Nephron progenitor cell (in vitro differentiated cells): Measurements from ENCODE around the gene TRIP10.

Experiments
- DNase-seq: peaks from one replicate; pipeline ENCODE4 v3.0.0; 2021
- H3K27ac Mint-ChIP-seq: 2 replicates; pipeline ENCODE4 v1.8.0; 2021; ENCODE audit warnings: mild to moderate bottlenecking, moderate library complexity, mixed read lengths
- H3K27me3 Mint-ChIP-seq: 2 replicates; pipeline ENCODE4 v1.8.0; 2021; ENCODE audit warnings: mild to moderate bottlenecking, low read depth, mixed read lengths; ENCODE audit not compliant: poor library complexity
- H3K36me3 Mint-ChIP-seq: 2 replicates; pipeline ENCODE4 v1.8.0; 2021; ENCODE audit warnings: low read depth, mixed read lengths
- H3K4me1 Mint-ChIP-seq: 2 replicates; pipeline ENCODE4 v1.8.0; 2021; ENCODE audit warnings: mixed read lengths
- H3K4me3 Mint-ChIP-seq: 2 replicates; pipeline ENCODE4 v1.8.0; 2021; ENCODE audit warnings: mild to moderate bottlenecking, moderate library complexity, mixed read lengths
- H3K9me3 Mint-ChIP-seq: 2 replicates; pipeline ENCODE4 v1.8.0; 2021; ENCODE audit warnings: mild to moderate bottlenecking, moderate library complexity, mixed read lengths
- TF ChIP-seq, protein P1 (sequence below): fragments of 200-600 bp; sonication (generic); IDR thresholded peaks from 2 replicates; pipeline ENCODE4 v1.5.0; 2021; ENCODE audit warnings: antibody characterized with exemption

Gene TRIP10

DNA sequence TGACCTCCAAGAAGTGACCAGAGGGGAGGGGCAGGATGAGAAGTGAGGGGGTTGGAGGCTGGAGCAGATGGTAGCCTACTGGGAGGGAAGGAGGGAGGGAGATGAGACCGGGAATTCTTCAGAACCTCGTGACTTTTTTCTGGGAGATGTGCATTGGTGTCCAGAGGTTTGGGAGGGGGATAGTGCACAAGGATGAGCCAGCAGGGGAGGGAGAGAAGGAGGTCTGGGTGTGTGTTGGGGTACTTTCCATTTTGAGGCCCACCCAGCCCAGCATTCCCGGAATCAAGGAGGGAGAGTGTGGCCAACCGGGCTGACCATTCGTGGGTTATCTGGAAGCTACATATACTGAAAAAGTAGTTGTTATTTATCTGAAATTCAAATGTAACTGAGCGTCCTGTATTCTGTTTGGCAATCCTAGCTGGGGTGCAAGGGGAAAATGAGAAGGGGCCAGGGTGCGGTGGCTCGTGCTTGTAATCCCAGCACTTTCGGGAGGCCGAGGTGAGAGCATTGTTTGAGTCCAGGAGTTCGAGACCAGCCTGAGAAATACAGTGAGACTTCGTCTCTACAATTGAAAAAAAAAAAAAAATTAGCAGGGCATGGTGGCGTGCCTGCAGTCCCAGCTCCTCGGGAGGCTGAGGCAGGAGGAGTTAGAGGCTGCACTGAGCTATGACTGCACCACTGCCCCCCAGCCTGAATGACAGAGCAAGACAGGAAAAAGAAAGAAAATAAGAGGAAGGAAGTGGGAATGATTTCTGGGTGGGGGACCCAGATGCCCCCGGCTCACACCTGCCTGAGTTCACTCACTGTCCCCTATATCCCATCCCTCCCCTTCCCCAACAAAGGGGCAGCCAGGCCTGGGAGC is 14.6 kb upstream of the TRIP10 start:
- Mint-ChIP-seq H3K4me1 (peaks cover 42% of the 10 kb centered on the region), H3K27me3 (peaks cover 14% of the 10 kb centered on the region), H3K4me3 (no peak overlapping the region), H3K27ac (no peak overlapping the region), H3K9me3 (peaks cover 5% of the 10 kb centered on the region), H3K36me3 (no peaks in the 10 kb centered on the region)
- no peak for DNase-seq
- TF ChIP-seq, protein P1, sequence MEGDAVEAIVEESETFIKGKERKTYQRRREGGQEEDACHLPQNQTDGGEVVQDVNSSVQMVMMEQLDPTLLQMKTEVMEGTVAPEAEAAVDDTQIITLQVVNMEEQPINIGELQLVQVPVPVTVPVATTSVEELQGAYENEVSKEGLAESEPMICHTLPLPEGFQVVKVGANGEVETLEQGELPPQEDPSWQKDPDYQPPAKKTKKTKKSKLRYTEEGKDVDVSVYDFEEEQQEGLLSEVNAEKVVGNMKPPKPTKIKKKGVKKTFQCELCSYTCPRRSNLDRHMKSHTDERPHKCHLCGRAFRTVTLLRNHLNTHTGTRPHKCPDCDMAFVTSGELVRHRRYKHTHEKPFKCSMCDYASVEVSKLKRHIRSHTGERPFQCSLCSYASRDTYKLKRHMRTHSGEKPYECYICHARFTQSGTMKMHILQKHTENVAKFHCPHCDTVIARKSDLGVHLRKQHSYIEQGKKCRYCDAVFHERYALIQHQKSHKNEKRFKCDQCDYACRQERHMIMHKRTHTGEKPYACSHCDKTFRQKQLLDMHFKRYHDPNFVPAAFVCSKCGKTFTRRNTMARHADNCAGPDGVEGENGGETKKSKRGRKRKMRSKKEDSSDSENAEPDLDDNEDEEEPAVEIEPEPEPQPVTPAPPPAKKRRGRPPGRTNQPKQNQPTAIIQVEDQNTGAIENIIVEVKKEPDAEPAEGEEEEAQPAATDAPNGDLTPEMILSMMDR: no peak

DNA sequence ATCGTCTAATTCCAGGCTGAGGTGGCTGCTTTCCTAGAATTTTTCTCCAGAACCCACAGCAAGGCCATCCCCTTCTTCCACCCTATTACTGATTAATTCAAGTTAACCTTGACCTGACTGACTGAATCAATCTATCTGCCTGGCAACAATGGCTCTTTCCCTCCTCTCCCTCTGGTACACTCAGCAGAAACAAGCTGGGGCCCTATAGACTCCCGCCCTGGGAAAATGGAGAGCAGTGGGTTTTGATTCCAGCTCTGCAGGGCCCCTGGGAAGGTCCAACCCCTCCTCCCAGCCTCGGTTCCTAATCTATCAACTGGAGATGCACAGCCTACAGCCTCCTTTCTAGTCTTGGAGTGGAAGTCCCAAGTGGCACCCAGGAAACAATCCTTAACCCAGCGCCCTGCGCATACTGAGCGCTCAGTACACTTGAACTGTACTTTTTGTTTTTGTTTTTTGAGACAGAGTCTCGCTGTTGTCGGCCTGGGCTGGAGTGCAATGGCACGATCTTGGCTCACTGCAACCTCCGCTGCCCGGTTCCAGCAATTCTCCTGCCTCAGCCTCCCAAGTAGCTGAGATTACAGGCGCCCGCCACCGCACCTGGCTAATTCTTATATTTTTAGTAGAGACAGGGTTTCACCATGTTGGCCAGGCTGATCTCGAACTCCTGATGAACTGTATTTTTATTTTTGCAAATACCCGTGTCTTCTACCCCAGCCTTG is 13.8 kb upstream of the TRIP10 start:
- no peak for DNase-seq
- peak overlapping the region; percentile 52 for H3K27ac Mint-ChIP-seq

DNA sequence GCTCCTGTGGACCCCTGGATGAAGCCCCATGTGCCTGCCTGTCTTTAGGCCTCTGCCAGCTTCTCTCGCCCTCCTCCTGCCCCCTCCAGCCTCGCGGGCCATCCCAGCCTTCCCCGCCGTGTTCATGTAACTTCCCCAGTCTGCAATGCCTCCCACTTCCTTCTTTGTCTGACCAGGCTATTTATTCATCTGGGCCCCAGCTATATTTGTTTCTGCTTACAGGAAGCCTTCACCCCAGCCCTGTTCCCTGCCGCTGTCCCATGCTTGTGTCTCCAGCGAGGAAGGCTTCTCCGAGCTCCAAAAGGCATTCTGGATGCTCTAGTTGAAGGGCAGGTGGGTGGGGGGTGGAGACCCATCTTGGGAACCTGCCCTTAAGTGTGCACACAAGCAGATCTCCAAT is 11.1 kb upstream of the TRIP10 start:
- Mint-ChIP-seq H3K27ac (peak overlapping the region; percentile 74), H3K27me3 (peaks cover 7% of the 10 kb centered on the region), H3K4me3 (no peak overlapping the region), H3K9me3 (peaks cover 5% of the 10 kb centered on the region), H3K4me1 (peaks cover 36% of the 10 kb centered on the region), H3K36me3 (peaks cover 7% of the 10 kb centered on the region)
- DNase-seq: no peak
- TF ChIP-seq, protein P1: no peak

More for the DNA sequence above, 13.8 kb upstream of the TRIP10 start:
- Mint-ChIP-seq H3K9me3 (peaks cover 5% of the 10 kb centered on the region), H3K36me3 (no peaks in the 10 kb centered on the region), H3K4me1 (peaks cover 46% of the 10 kb centered on the region), H3K27me3 (peaks cover 9% of the 10 kb centered on the region), H3K4me3 (no peak overlapping the region)
- TF ChIP-seq, protein P1: no peak

DNA sequence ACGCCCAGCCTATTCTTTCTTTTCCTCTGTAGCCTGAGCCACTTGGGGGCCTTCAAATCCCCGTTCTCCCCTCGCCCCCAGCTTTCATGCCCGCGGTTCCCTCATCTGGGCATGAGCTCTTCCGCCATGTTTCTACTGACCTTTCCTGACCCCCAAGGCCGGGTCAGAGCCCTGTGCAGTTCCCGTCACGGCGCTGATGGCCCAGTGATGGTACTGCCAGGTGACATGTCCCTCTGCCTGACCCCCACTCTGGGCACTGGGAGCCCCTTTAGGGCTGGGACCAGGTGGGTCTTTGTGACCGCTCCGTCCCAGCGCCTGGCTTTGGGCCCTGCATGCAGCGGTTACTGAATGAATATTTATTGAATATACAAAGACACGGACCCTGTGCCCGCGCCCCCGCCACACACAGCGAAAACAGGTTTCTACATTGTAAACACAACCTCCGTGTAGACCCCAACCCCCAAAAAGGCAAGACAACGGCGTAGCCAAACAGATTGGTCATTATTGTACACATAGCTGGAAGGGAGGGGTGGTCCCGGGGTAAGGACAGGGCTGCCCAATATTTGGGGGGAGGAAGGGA is 9.8 kb upstream of the TRIP10 start:
- TF ChIP-seq, protein P1: no peak
- DNase-seq: no peak
- peak overlapping the region; percentile 36 for H3K4me3 Mint-ChIP-seq
- H3K4me1 Mint-ChIP-seq: peaks cover 37% of the 10 kb centered on the region
- H3K27ac Mint-ChIP-seq: no peak overlapping the region
- H3K36me3 Mint-ChIP-seq: peaks cover 11% of the 10 kb centered on the region
- peaks cover 6% of the 10 kb centered on the region for H3K27me3 Mint-ChIP-seq
- H3K9me3 Mint-ChIP-seq: peaks cover 5% of the 10 kb centered on the region

DNA sequence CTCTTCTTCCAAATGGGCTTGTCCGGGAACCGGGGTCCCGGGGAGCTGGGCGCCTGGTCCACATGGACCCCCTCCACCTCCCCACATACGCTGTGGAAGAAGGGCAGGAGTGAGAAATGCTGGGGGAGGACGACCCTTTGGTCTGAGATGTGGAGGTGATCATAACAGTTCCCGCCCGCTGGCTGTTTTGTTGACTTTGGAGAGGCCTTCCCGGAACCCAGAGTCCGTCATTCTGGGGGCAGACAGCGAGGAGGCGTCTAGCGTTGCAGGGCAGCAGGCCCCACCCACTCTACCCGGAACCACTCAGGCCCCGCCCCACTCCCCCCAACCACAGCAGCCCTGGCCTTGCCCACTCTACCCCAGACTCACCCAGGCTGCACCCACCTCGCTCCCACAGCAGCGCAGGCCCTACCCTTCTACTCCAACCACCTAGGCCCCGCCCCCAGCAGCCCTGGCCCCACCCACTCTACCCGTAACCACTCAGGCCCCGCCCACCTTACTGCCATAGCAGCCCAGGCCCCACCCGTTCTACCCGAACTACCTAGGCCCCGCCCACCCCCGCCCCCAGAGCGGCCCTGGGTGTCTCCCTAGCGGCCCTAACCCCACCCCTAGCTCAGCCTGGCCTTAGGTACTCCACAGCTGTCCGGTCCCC is 9.2 kb upstream of the TRIP10 start:
- H3K4me1 Mint-ChIP-seq: peaks cover 40% of the 10 kb centered on the region
- TF ChIP-seq, protein P1: no peak
- peaks cover 11% of the 10 kb centered on the region for H3K36me3 Mint-ChIP-seq
- peaks cover 3% of the 10 kb centered on the region for H3K27me3 Mint-ChIP-seq
- peaks cover 5% of the 10 kb centered on the region for H3K9me3 Mint-ChIP-seq
- H3K4me3 Mint-ChIP-seq: peak overlapping the region; percentile 47
- no peak overlapping the region for H3K27ac Mint-ChIP-seq
- peak; percentile 81 for DNase-seq
